GM19455 (cell line): ENCODE data around the gene CNNM4.

Source experiments
- ATAC-seq: cut with Tn5 transposase; IDR thresholded peaks from one replicate; pipeline ENCODE4 v1.9.1; 2021; ENCODE audit not compliant: unreplicated experiment

Gene CNNM4

DNA sequence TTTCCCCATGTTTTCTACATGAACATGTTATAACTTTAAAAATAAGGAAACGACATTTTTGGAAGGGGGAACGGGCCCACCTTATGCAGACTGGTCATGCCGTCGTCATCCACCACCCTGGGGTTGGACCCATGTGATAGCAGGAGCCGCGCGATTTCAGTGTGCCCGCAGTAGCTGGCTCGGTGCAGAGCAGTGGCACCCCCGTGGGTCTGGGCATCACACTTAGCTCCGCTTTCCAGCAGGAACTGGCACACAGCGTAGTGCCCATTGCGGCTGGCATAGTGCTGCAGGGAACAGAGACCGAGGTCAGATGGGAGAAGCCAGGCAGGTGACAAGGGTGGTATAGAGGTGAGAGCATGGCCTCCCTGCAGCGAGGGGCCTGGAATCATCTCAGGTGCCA, 92.6 kb downstream of the CNNM4 start:
- ATAC-seq: no peak

DNA sequence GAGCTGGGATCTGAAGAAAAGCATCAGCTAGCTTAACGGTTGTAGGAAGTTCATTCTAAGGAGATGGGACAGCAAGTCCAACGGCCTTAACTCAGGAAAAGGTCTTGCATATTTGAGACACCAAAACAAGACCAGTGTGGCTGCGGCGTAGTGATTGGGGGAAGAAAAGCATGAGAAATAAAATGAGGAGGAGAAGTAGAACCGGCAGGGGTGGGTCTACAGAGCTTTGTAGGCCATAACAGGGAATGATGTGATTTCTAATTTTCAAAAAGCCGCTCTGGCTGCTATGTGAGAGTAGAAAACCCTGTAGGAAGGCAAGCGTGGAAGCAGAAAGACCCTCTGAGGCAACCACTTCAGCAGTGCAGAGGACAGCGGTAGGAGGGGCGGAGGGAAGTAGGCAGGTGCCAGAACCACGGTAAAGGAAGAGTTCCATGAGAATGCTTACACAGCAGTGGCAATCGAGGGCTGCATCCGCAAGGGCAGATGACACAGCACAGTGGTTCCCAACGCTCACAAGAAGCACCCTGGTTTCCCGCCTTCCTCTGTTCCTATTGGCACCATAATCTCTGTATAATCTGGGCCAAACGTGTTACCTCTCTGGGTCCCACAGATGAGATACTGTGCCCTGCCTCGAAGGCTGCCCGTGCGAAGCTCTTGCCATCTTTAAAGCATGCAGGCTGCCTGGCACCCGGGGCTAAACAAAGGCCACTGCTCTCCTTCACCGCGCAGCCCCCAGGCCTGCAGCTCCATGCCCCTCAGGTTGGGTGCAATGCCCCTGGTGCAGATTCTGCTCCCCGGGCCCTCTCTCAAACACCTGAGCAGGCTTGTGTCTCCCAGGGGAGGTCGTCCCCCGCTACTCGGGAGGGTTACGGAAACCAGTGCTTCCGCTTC, 96.3 kb downstream of the CNNM4 start:
- ATAC-seq: peak; percentile 14

DNA sequence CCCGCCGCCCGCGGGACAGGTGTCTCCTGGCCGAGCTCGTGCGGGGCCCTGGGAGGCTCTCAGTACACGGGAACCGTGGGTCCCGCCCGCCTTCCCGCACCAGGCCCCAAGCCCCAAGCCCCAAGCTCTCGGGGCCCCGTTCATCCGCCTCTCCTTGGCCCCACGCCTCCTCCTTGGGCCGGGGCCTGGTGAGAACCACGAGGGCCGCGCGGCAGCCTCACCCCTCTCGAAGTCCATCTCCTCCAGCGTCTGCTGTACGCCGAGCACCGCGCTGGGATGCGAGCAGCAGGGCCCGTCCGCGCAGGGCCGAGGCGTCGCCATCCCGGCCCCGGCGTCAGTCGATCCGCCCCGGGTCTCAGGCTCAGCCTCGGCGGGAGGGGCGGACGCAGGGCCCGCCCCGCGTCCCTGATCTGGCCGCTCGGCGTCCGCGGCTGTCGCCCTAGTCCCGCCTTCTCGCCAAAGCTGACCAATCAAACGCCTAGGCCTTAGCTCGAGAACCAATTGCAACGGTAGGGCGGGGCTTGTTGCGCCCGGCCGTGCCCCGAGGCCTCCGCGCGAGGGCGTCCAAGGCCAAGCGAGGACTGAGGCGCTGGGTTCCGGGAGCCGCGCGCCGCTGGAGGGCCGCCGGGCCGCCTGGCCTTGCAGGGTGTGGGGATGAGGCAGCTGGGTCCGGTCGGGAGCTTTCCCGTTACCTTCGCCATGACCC, 97.1 kb downstream of the CNNM4 start, which contains the start of gene ANKRD39:
Gene ANKRD39 (minus strand): TSS at position 350 of the 706 bp plus-strand sequence. CDS start 29 bp downstream, at position 321.
- peak; percentile 93 for ATAC-seq

DNA sequence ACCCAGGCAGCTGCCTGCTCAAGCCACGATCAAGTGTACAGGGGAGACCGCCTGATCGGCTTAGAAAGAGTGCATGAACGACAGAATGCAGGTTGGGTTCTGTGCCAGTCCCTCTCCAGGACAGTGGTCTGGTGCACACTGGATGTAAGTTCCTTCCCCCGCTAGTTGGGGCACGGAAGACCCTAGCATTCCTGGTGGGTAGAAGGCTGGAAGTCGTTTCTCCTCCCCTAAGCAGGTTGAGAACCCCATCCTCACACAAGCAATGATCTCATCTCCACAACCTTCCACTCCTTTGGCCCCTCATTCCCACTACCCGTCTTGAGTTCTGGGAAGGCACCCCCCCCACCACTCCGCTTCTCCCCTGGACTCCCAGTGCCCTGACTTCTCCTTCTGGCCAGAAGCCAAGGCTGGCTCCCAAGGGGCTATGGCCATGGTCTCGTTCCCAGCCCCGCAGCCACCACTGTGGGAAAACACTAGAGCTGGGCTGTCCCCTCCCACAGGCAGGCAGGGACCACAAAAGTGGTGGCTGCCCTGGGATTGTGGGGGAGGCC, 98.5 kb downstream of the CNNM4 start:
- no peak for ATAC-seq

DNA sequence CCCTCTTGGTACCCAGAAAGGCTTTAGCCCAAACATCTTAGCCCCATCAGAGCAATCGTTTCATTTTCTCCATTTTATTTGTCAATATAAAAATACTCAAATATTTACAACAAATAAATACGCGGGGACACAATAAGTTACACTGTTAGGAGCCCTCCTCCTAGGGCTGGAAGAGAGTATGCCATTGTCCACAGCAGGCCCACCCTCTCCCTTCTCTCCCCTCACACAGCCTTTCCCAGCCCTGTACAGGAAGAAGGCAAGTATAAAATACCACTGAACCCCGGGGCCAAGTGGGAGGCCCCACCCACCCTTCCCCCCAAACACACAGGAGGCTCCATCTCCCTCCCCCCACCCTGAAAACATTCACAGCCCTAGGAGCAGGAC, 99.0 kb downstream of the CNNM4 start:
- no peak for ATAC-seq

DNA sequence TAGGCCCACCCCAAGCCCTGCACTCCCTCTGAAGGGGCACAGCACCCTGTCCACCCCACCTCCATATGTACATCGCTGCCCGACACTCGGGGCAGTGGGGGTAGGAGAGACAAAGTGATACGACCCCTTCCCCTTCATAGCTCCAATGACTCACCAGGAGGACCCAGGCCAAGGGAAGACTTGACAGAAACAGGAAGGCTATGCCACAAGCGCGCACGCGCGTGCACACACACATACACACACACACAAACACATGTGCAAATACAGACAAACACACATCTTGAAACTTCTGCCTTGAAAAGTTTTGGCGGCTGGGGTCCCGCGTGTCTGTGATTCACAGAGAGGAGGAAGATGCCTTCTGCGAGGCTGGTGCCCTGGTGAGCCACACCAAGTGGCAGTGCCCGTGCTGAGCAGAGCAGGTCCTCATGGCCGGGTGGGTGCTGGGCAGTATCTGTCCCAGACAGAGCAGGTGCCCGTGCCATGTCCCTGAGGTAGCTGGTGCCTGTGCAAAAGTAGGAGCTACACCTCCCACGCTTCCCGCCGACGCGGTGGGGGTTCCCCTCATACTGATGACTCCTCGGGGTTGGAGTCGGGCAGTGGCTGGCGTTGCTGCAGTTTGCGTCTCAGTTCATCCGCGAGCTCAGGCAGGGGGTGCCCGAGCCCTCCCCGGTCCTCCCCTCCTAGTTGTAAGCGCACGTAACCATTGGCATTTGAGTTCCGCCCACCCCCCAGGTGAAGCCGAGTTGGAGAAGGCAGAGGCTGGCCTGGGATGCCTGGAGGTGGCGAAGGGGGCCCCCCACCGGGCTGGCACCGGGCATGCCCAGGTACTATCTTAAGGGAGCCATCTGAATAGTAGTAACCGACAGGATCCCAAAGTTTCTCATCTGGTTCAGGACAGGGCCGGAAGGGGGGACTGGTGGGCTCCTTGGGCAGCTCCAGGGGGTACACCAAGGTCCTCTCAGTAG, 99.6 kb downstream of the CNNM4 start:
- ATAC-seq: no peak

DNA sequence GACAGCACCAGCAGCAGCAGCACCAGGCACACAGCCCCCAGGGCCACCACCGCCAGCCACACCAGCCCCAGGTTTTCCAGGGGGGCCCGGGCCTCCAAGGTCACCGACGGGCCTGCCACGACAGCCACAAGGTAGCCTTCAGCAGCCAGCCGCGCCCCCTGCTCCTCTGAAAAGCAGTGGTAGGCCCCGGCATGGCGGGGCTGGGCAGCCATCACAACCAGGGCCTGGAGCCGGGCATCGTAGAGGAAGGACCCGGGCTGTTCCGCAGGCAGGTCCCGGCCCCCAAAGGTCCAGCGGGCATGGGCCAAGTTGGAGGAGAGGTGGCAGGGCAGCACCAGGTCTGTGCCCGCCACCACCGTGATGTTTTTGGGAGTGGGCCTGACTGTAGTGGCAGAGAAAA, 100.4 kb downstream of the CNNM4 start:
- ATAC-seq: no peak
